ENCODE results near the gene XRCC4.

XRCC4 gene

DNA sequence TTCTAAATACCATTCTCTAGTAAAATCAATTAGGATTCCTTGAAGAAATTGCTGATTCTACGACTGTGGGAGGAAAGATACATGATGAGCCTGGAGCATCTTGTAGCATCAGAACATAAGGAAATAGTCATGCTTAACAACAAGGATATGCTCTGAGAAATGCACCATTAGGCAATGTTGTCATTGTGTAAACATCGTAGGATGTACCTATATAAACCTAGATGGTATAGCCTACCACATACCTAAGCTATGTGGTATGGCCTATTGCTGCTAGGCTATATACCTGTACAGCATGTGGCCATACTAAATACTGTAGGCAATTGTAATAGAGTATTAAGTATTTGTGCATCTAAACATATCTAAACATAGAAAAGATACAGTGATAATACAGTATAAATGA, 316.8 kb downstream of the XRCC4 start:
- DNase-seq = no peak

- no peak for DNase-seq
Observed at GRCh38 chr5:83396662-83397061, 319.3 kb downstream of the XRCC4 start.

GRCh38 chr5:83397658-83398057, 320.3 kb downstream of the XRCC4 start:
- DNase-seq = no peak

DNA sequence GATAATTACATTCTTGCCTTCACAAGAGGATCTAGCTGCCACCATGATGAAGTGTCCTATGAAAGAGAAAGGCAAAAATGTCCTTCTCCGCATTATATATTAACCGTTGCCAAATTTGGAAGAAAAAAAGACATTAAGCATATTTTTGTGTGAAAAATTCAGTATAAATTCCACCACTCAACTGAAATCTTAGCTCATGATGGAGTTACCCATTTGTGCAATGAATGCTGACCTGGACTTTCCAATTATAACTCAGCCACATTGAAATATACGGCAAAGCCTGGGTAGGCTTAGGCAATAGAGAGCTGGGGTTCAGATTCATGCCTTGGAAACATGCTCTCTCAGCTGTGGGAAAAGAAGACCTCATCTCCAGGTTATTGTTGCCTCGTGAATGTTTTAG, 322.9 kb downstream of the XRCC4 start:
- no peak for DNase-seq

DNA sequence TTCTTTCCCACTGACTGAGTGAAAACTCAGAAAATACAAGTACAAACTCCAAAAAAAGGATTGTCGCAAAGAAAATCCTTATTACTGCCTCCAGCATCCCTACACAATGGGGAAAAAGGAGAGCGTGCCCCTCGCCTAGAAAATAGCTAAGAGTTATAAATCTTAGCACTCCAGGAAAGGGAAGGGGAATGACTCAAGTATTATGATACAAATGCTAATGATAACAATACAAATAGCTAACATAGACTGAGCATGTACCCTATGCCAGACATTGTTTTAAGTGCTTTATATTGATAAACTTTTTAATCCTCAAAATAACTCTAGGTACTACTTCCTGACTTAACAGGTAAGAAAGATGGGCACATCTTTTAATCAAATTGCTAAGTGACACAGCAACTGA, 323.4 kb downstream of the XRCC4 start:
- no peak for DNase-seq

DNA sequence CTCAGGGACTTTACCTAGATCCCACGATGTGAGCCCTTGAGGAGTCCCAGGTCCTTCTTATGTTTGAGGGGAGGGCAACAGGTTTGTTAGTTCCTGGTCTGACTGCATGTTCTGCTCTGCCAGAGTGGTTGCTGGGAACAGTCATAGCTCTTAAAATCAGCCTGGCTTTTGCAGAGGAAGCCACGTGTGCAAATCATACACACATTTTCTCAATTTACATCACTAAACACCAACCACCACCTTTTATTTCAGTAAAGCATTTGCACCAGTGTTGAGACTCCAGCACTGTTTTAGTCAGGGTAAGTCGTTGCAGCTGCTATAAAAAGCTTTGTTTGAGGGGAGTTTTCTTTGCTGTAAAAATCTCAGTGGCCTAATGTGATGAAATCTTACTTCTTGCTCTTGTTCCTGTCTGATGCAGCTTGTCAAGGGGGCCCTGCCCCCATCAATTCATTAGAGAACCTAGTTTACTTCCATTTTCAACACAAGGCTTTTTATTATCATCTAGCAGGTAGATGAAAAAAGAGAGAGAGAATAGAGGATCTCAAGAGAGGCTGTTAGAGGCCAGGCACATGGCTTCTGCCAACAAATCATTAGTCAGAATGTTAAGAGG, 323.9 kb downstream of the XRCC4 start:
- DNase-seq = no peak

GRCh38 chr5:83401775-83402174, 324.4 kb downstream of the XRCC4 start:
- no peak for DNase-seq

All from COR-L47 (cell line).